Stimulated activated naive CD8-positive, alpha-beta T cell treated with anti-CD3 and anti-CD28 coated beads, Interleukin-15, Interleukin-2, amounts not matched to agents 100 ng/mL and 50 ng/mL, for 24 hours (primary cell): Measurements from ENCODE around the gene MPPED1.

Experiments
- H3K27ac Mint-ChIP-seq: one replicate; pipeline ENCODE4 v1.8.0; 2021; ENCODE audit warnings: mild to moderate bottlenecking, mixed read lengths
- H3K27me3 Mint-ChIP-seq: one replicate; pipeline ENCODE4 v1.8.0; 2021; ENCODE audit warnings: mixed read lengths
- H3K36me3 Mint-ChIP-seq: one replicate; pipeline ENCODE4 v1.8.0; 2021; ENCODE audit warnings: low read depth, mixed read lengths
- H3K4me1 Mint-ChIP-seq: one replicate; pipeline ENCODE4 v1.8.0; 2021; ENCODE audit warnings: low read depth, mixed read lengths
- H3K4me3 Mint-ChIP-seq: one replicate; pipeline ENCODE4 v1.8.0; 2021; ENCODE audit warnings: mild to moderate bottlenecking, mixed read lengths
- H3K9me3 Mint-ChIP-seq: one replicate; pipeline ENCODE4 v1.8.0; 2021; ENCODE audit warnings: mixed read lengths

MPPED1 gene

DNA sequence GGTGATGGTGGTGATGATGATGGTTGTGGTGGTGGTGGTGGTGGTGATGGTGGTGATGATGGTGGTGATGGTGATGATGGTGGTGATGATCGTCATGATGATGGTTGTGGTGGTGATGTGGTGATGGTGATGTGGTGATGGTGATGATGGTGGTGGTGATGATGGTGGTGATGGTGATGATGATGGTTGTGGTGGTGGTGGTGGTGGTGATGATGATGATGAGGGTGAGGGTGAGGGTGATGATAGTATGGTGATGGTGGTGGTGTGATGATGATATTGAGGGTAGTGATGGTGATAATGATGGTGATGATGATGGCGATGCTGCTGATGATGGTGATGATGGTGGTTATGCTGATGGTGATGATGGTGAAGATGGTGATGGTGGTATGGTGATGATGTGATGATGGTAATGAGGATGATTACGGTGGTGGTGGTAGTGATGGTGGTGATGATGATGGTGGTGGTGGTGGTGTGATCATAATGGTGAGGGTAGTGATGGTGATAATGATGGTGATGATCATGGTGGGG is 63.8 kb downstream of the MPPED1 start:
- H3K27ac Mint-ChIP-seq, result no peak overlapping the region
- peaks cover 11% of the 10 kb centered on the region for H3K27me3 Mint-ChIP-seq
- no peak overlapping the region for H3K4me3 Mint-ChIP-seq
- H3K9me3 Mint-ChIP-seq, result no peaks in the 10 kb centered on the region
- peaks cover 4% of the 10 kb centered on the region for H3K4me1 Mint-ChIP-seq
- no peaks in the 10 kb centered on the region for H3K36me3 Mint-ChIP-seq

DNA sequence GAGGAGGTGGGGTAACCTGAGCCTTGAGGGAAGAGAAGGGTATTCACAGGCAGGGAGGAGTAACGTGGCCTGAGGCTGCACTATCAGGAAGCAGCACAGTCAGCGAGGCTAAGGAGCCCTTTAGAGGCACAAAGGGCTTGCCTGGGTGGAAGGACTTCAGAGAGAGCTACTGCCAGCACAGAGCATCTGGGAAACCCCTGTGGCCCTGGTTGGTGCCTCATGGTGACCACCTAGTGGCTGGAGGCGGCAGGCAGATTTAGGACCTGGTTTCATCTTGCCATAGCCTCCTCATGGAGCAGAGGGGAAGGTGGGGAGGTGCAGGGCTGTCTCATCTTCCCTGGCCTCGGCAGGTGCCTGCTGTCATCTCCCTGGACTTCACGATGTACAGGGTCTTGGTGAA is 64.5 kb downstream of the MPPED1 start:
- peaks cover 11% of the 10 kb centered on the region for H3K27me3 Mint-ChIP-seq
- H3K36me3 Mint-ChIP-seq, result no peaks in the 10 kb centered on the region
- H3K4me1 Mint-ChIP-seq, result peaks cover 4% of the 10 kb centered on the region
- H3K27ac Mint-ChIP-seq, result no peak overlapping the region
- no peaks in the 10 kb centered on the region for H3K9me3 Mint-ChIP-seq
- no peak overlapping the region for H3K4me3 Mint-ChIP-seq

DNA sequence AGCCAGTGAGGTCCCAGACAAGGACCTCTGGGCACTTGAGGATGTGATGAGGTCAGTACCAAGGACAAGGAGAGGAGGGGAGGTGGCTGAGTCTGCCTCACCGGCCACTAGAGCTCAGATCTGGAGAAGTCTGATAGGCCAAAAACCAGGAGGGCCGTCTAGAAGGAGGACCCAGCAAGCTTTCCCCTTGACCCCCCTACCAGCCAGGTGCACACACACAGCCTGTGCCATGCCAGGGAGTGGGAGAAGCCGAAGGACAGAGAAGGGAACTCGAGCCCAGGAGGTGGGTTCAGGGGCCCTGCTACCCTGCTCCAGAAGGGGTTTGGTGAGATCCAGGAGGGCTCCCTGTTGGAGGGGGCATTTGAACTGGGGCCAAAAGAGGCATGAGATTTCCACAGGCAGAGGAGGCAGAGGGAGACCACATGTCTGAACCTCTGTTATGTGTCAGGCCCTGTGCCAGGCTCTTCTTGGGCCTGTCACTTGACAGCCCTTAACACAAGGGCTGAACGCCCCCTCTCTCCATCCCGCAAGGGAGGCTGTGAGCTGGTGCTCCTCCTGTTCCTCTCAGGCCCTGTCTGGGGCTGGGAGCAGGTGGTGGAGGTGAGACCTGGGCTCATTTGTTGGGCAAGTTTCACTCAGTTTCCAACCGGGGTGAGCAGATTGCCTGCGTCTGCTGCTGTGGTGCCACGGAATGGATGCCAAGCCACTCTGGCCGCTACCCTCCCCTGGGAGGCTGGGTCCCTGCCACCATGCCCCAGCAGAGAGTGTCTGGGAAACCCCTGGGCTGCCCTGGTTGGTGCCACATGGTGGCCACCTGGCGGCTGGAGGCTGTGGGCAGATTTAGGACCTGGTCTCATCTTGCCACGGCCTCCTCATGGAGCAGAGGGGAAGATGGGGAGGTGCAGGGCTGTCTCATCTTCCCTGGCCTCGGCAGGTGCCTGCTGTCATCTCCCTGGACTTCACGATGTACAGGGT is 65.2 kb downstream of the MPPED1 start:
- H3K36me3 Mint-ChIP-seq, result no peaks in the 10 kb centered on the region
- no peak overlapping the region for H3K4me3 Mint-ChIP-seq
- H3K9me3 Mint-ChIP-seq, result no peaks in the 10 kb centered on the region
- no peak overlapping the region for H3K27ac Mint-ChIP-seq
- H3K4me1 Mint-ChIP-seq, result peaks cover 10% of the 10 kb centered on the region
- H3K27me3 Mint-ChIP-seq, result peaks cover 11% of the 10 kb centered on the region

DNA sequence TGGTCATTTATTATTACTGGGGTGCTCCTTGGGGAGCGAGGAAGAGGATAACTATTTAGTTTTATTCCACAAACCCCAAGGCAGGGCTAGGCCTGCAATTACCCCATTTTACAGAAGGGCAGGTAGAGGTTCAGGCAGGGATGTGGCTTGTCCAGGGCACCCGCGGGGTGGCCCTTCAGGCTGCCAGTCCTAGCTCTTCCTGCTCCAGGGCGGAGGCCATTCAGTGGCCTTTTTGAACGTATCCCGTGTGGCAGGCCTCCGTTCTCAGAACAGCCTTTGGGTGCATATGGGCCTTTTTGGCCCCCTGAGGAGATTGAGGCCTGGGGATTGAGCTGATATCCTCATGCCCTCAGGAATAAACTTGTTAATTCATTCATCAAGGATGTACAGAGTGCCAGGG is 66.2 kb downstream of the MPPED1 start:
- Mint-ChIP-seq H3K27me3 (peaks cover 5% of the 10 kb centered on the region), H3K4me3 (no peak overlapping the region), H3K27ac (no peak overlapping the region), H3K36me3 (no peaks in the 10 kb centered on the region), H3K4me1 (peaks cover 14% of the 10 kb centered on the region), H3K9me3 (no peaks in the 10 kb centered on the region)

DNA sequence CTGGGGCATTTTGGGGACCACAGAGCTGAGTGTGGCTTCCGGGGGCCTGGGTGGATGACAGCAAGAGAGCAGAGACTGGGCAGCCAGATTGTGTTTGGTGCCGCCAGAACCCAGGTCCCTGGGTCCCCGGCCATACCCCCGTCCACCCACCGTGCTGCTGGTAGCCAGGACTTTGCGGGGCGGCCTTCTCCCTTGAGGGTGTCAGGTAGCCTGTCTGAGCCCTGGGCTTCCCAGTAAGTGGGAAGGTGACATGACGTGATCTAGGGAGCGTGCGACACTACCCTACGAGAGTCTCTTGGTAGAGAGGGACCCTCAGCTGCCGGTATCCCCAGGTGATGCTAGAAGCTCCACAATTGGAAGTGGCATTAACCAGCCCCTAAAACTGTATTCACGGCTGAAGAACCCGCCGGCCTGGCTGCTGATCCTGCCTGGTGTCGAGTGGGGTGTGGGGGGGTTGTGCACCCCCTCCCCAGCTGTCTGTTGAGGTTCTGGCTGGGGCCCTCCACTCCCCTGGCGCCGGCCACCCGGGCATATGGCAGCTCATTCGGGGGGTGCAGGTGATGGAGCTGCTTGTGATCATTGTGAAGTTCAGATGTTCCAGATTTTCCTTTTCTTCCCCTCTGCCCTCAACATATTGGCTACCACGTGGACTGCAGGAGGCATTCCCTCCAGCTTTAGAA is 66.9 kb downstream of the MPPED1 start:
- Mint-ChIP-seq H3K4me1 (peaks cover 14% of the 10 kb centered on the region), H3K27me3 (peaks cover 3% of the 10 kb centered on the region), H3K9me3 (no peaks in the 10 kb centered on the region), H3K27ac (no peak overlapping the region), H3K4me3 (no peak overlapping the region), H3K36me3 (no peaks in the 10 kb centered on the region)

DNA sequence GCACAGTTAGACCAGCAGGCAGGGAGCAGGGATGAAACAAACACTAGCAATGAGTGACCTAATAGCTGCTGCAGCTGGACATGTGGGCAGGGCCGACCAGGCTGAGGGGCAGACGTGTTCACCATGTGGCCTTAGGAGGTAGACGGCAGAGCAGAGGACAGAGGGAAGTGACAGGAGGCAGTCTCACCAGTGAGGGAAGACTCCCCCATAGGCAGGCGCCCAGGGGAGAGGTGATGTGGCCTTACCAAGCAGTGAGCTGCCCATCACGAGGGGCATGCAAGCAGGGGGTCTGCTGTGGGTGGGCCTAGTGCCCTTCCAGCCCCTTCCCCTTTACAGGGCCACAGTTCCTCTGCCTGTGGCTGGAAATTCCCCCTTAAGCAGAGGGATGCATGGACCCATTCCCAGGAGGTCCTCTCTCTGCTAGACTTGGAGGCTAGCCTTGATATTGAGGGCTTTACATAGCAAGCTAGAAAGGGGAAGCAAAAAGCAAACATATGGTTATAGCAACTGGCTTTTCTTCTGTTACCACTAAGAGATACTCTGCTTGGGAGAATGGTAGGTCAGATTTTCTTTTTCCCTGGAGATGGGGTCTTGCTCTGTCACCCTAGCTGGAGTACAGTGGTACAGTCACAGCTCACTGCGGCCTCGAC is 67.6 kb downstream of the MPPED1 start:
- Mint-ChIP-seq H3K27me3 (no peaks in the 10 kb centered on the region), H3K36me3 (no peaks in the 10 kb centered on the region), H3K9me3 (no peaks in the 10 kb centered on the region), H3K27ac (no peak overlapping the region), H3K4me1 (peaks cover 14% of the 10 kb centered on the region), H3K4me3 (no peak overlapping the region)

DNA sequence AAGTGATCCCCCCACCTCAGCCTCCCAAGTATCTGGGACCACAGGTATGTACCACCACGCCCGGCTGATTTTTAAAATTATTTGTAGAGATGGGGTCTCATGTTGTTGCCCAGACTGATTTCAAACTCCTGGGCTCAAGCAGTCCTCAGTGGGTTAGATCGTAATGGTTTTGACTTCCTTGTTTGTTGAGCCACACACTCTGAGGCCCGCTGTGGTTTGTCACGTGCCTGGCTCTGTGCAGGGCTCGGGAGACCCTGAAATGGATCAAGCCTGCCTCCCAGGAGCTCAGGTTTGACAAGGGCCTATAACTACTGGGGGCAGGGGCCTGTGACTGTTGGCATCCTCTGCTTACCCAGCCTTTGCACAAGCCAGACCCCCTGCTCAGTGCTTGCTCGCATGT is 68.1 kb downstream of the MPPED1 start:
- Mint-ChIP-seq H3K27ac (no peak overlapping the region), H3K36me3 (no peaks in the 10 kb centered on the region), H3K4me3 (no peak overlapping the region), H3K9me3 (no peaks in the 10 kb centered on the region), H3K4me1 (peaks cover 14% of the 10 kb centered on the region), H3K27me3 (no peaks in the 10 kb centered on the region)

DNA sequence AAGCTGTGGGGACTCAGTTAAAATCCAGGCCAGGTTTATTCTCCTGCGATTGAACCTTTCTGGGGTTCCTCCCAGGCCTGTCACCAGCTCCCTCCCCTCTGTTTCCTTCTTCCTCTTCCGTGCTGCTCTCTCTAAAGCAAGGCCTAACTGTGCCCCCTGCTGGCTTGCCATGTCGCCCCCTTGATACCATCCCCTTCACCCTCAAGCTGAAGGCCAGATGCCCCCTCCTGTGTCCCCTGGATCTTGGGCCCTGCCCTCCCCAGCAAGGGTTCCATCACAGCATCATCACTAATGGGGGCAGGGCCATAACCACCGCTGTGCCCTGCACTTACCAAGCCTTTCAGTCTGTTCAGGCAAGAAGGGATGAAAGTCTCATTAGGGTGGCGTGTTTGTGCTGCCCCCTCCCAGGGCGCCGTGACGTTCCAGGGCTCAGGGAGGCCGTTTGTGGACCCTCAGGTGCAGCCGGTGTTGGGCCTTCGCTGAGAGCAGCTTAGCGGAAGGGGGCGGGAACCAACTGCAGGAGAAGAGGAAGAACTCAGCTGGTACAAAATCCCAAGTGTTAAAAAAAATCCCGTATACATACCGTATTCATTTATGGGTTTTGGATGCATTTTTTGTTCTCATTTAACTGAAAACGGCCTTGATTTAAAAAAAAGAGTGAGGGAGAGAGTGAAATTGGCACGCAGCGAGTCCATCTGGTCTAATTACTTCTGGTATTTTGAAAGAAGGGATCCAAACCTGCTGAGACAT is 69.9 kb downstream of the MPPED1 start:
- no peaks in the 10 kb centered on the region for H3K27me3 Mint-ChIP-seq
- peak overlapping the region; percentile 78 for H3K27ac Mint-ChIP-seq
- H3K36me3 Mint-ChIP-seq, result no peaks in the 10 kb centered on the region
- peaks cover 14% of the 10 kb centered on the region for H3K4me1 Mint-ChIP-seq
- H3K4me3 Mint-ChIP-seq, result peak overlapping the region; percentile 67
- no peaks in the 10 kb centered on the region for H3K9me3 Mint-ChIP-seq

DNA sequence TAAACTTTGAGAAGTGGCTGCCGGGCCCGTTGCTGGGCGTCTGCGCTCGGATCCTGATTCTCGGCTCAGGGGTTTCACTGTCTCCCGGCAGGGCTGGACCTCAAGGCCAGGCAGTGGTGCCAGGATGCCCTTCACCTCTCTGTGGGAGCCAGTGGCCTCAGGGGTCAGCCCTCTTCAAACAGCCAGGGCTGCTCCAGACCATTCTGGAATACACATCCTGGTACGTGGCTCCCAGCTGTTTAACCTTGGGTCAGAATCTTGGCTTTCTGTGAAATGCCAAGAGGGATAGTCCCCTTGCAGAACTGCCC is 70.5 kb downstream of the MPPED1 start:
- Mint-ChIP-seq H3K27me3 (peaks cover 5% of the 10 kb centered on the region), H3K4me3 (no peak overlapping the region), H3K9me3 (no peaks in the 10 kb centered on the region), H3K27ac (no peak overlapping the region), H3K36me3 (no peaks in the 10 kb centered on the region), H3K4me1 (peaks cover 14% of the 10 kb centered on the region)

DNA sequence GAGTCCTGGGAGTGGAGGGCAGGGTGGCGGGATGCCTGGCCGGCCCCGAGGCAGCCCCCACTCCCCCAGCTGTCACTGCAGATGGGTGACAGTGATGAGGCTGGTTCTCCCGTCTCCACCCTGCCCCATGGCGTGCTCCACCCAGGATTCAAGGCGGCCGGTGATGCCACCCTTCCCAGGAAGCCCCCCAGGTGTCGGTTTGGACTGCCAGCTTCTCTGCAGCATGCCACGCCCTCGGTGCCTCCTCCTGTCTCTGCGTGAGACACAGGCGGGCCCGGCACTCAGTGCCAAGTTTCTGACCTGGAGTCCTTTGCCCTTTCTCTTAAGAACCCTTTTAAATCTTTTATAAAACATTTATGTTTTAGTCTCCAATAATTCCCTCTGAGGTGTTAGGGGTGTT is 71.5 kb downstream of the MPPED1 start:
- H3K4me1 Mint-ChIP-seq, result peaks cover 14% of the 10 kb centered on the region
- H3K27me3 Mint-ChIP-seq, result peaks cover 6% of the 10 kb centered on the region
- no peak overlapping the region for H3K4me3 Mint-ChIP-seq
- no peaks in the 10 kb centered on the region for H3K36me3 Mint-ChIP-seq
- no peaks in the 10 kb centered on the region for H3K9me3 Mint-ChIP-seq
- H3K27ac Mint-ChIP-seq, result no peak overlapping the region

DNA sequence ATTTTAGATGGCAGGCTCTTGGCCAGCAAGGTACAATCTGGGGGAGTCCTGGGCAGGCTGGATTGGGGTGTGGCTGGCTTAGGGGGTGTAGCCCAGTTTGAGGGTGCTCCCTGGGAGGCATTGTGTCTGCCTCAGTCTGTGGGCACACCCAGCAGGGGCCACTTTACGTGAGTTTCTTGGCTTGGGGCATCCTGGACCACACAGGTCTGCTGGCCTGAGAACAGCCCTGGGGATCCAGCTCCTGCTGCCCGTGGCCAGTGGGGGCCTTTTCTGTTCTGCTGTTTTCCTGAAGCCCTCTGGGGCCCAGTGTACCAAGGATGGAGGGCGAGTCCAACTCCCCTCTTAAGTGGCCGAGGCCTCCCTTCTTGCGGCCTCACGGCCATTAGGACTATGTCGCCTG is 71.9 kb downstream of the MPPED1 start:
- no peak overlapping the region for H3K4me3 Mint-ChIP-seq
- peaks cover 14% of the 10 kb centered on the region for H3K4me1 Mint-ChIP-seq
- H3K36me3 Mint-ChIP-seq, result no peaks in the 10 kb centered on the region
- no peak overlapping the region for H3K27ac Mint-ChIP-seq
- H3K27me3 Mint-ChIP-seq, result peaks cover 6% of the 10 kb centered on the region
- no peaks in the 10 kb centered on the region for H3K9me3 Mint-ChIP-seq

DNA sequence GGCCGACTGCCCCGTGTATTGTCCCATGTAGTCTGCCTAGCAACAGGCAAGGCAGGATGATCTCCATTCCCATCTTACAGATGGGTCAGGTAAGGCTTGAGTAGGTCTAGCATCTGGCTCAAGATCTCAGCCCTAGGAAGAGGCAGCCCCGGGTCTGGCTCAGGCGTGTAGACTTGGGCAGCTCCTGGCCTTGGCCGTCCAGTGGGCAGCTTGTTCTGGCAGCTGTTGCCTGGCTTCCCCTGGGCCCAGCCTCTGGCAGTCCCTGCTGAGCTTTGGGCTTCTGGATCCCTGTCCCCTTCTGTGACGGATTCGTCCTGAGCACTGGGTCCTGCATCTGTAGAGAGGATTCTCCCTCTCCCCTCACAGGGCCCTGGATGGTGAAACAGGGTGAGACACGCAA is 72.4 kb downstream of the MPPED1 start:
- Mint-ChIP-seq H3K27me3 (peaks cover 6% of the 10 kb centered on the region), H3K27ac (no peak overlapping the region), H3K4me1 (peaks cover 14% of the 10 kb centered on the region), H3K36me3 (no peaks in the 10 kb centered on the region), H3K9me3 (no peaks in the 10 kb centered on the region), H3K4me3 (no peak overlapping the region)

DNA sequence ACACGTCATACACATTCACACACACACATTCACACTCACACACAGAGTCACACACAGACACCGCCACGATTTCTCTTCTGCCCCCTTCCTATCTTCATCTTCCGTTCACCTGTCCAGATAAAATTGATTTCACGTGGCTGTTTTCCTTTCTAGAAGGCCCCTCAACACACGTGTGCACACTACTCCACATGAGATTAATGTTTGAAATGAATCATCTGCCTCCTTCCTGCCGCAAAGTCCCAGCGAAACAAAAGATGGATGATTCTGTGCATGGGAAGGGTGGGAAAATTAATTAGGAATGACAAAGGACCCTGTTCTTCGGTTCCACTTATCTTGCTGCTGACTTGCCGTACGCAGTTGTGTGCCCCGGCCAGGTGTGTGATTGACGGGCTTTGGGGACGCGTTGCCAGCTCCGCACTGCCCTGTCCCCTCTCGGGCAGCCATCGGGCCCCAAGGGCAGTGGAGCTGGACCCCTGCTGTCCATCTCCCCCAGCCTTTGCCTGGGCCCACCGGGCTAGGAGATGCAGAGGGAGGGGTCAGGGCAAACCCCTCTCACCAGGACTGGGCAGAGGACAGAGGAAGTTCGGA is 73.8 kb downstream of the MPPED1 start:
- Mint-ChIP-seq H3K4me3 (no peak overlapping the region), H3K27me3 (peaks cover 6% of the 10 kb centered on the region), H3K36me3 (no peaks in the 10 kb centered on the region), H3K4me1 (peaks cover 10% of the 10 kb centered on the region), H3K27ac (no peak overlapping the region), H3K9me3 (no peaks in the 10 kb centered on the region)

DNA sequence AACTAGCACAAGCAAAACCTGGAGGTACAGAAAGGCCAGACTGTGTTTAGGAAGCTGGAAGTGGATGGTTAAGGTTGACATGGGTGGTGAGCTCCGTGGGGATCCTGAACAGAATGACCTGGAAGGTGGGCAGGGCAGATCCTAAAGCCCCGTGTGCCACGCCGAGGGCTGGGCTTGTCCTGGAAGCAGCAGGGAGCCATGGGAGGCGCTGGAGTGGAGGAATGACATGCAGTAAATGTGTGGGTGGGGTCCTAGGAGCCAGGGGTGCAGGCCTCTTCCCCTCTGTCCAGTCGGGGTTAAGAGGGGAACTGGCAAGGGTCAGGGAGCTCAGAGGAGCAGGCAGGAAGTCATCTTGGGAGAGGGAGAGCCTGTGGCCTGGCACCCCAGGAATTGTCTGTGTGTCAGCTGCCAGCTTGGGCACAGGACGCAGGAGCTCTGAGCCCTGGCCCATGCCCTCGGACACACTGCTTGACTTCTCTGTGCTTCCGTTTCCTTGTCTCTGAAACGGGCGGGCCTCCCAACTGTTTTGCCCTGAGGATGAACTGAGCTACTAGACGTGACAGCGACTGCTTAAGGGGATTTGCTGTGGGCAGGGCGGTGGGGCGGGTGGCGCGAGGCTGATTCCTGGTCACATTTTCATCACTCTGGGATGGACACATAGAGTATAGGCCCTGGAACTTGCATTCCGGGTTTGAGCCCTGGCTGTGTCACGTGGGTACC is 75.7 kb downstream of the MPPED1 start:
- Mint-ChIP-seq H3K4me1 (no peaks in the 10 kb centered on the region), H3K4me3 (no peak overlapping the region), H3K27me3 (peaks cover 6% of the 10 kb centered on the region), H3K27ac (no peak overlapping the region), H3K36me3 (no peaks in the 10 kb centered on the region), H3K9me3 (no peaks in the 10 kb centered on the region)
